ENCODE data around the gene COMT.
A peak's percentile ranks its signal among the peaks of the same experiment; 100 is the strongest.

The COMT gene

GRCh38 chr22:19964701-19965386, 23.3 kb downstream of the COMT start:
- no peaks in the 10 kb centered on the region for H3K4me1 ChIP-seq (ENCODE audit: insufficient read depth, low read length)
- no peaks in the 10 kb centered on the region for H3K27me3 ChIP-seq (ENCODE audit: insufficient read depth, low read length, poor library complexity)
- H2AFZ ChIP-seq (ENCODE audit: low read depth, low read length): no peak overlapping the region
- H3K9ac ChIP-seq (ENCODE audit: low read depth, low read length): no peak overlapping the region
- H3K79me2 ChIP-seq (ENCODE audit: insufficient read depth, low read length): no peaks in the 10 kb centered on the region
- no peaks in the 10 kb centered on the region for H3K9me3 ChIP-seq (ENCODE audit: insufficient read depth, low read length, severe bottlenecking)
- no peak for TF ChIP-seq CTCF (IDR thresholded peaks at IDR 0.05; ENCODE audit: borderline replicate concordance, extremely low read depth, low read length, poor library complexity, severe bottlenecking)
- no peak for TF ChIP-seq EZH2 (IDR thresholded peaks at IDR 0.05; ENCODE audit: borderline replicate concordance, low read depth, low read length, severe bottlenecking)
- H3K27ac ChIP-seq (ENCODE audit: low read length): no peak overlapping the region
- H4K20me1 ChIP-seq (ENCODE audit: insufficient read depth, low read length): peaks cover 39% of the 10 kb centered on the region
- no peak for DNase-seq
- H3K4me3 ChIP-seq (ENCODE audit: low read depth in 1 of 2, low read length in 2 of 2): no peak overlapping the region
- H3K4me2 ChIP-seq (ENCODE audit: insufficient read depth, low read length): no peak overlapping the region
- no peak for ATAC-seq (ENCODE audit: insufficient read depth, low read depth)
- peaks cover 85% of the 10 kb centered on the region for H3K36me3 ChIP-seq (ENCODE audit: insufficient read depth, low read length)

GRCh38 chr22:19965771-19966709, 24.5 kb downstream of the COMT start:
- Histone ChIP-seq H3K9ac (ENCODE audit: low read depth, low read length) (no peak overlapping the region), H3K4me3 (ENCODE audit: low read depth in 1 of 2, low read length in 2 of 2) (no peak overlapping the region), H3K36me3 (ENCODE audit: insufficient read depth, low read length) (peaks cover 86% of the 10 kb centered on the region), H3K27ac (ENCODE audit: low read length) (no peak overlapping the region), H3K27me3 (ENCODE audit: insufficient read depth, low read length, poor library complexity) (no peaks in the 10 kb centered on the region), H3K79me2 (ENCODE audit: insufficient read depth, low read length) (no peaks in the 10 kb centered on the region), H3K4me1 (ENCODE audit: insufficient read depth, low read length) (no peaks in the 10 kb centered on the region), H3K4me2 (ENCODE audit: insufficient read depth, low read length) (no peak overlapping the region), H4K20me1 (ENCODE audit: insufficient read depth, low read length) (peaks cover 35% of the 10 kb centered on the region), H2AFZ (ENCODE audit: low read depth, low read length) (no peak overlapping the region), H3K9me3 (ENCODE audit: insufficient read depth, low read length, severe bottlenecking) (no peaks in the 10 kb centered on the region)
- DNase-seq (peak; percentile 35), ATAC-seq (ENCODE audit: insufficient read depth, low read depth) (no peak)
- TF ChIP-seq CTCF (IDR thresholded peaks at IDR 0.05; ENCODE audit: borderline replicate concordance, extremely low read depth, low read length, poor library complexity, severe bottlenecking) (peak; percentile 63), EZH2 (IDR thresholded peaks at IDR 0.05; ENCODE audit: borderline replicate concordance, low read depth, low read length, severe bottlenecking) (no peak)

- H2AFZ ChIP-seq (ENCODE audit: low read depth, low read length): no peak overlapping the region
- no peak overlapping the region for H3K4me2 ChIP-seq (ENCODE audit: insufficient read depth, low read length)
- H3K4me1 ChIP-seq (ENCODE audit: insufficient read depth, low read length): no peaks in the 10 kb centered on the region
- no peaks in the 10 kb centered on the region for H3K9me3 ChIP-seq (ENCODE audit: insufficient read depth, low read length, severe bottlenecking)
- H3K9ac ChIP-seq (ENCODE audit: low read depth, low read length): no peak overlapping the region
- H4K20me1 ChIP-seq (ENCODE audit: insufficient read depth, low read length): peaks cover 27% of the 10 kb centered on the region
- no peak for DNase-seq
- TF ChIP-seq EZH2 (IDR thresholded peaks at IDR 0.05; ENCODE audit: borderline replicate concordance, low read depth, low read length, severe bottlenecking) (no peak), CTCF (IDR thresholded peaks at IDR 0.05; ENCODE audit: borderline replicate concordance, extremely low read depth, low read length, poor library complexity, severe bottlenecking) (no peak)
- H3K27ac ChIP-seq (ENCODE audit: low read length): no peak overlapping the region
- no peaks in the 10 kb centered on the region for H3K27me3 ChIP-seq (ENCODE audit: insufficient read depth, low read length, poor library complexity)
- H3K79me2 ChIP-seq (ENCODE audit: insufficient read depth, low read length): no peaks in the 10 kb centered on the region
- H3K4me3 ChIP-seq (ENCODE audit: low read depth in 1 of 2, low read length in 2 of 2): no peak overlapping the region
- H3K36me3 ChIP-seq (ENCODE audit: insufficient read depth, low read length): peaks cover 78% of the 10 kb centered on the region
- ATAC-seq (ENCODE audit: insufficient read depth, low read depth): no peak
These were observed 25.6 kb downstream of the COMT start for GRCh38 chr22:19966908-19967750.

Data from DND-41 (cell line).